ENCODE measurements around the gene ST8SIA6. TPM values are rescaled to one million over a fixed set of nuclear protein-coding genes. Genes with fewer than 3 reads are reported as not detected.
"Not testable (repeated sequence)": the region's sequence is repeated elsewhere in the genome, so short reads cannot be mapped to it uniquely, and the experiment has no call there.

The ST8SIA6 gene
- total RNA-seq, 1 donor from 2014 or later: 0.52 TPM

- H3K36me3 ChIP-seq (ENCODE audit: control insufficient read depth in 3 of 3, insufficient read depth in 3 of 3, low read length in 3 of 3): no peaks in the 10 kb centered on the region
- H3K9me3 ChIP-seq (ENCODE audit: control insufficient read depth in 3 of 3, low read length in 3 of 3): no peaks in the 10 kb centered on the region
- H3K27me3 ChIP-seq (ENCODE audit: control insufficient read depth in 3 of 3, insufficient read depth in 3 of 3, low read length in 3 of 3): peaks cover 0 to 3% (median 0%) of the 10 kb centered on the region in 3 donors
- H3K4me1 ChIP-seq (ENCODE audit: control insufficient read depth in 3 of 3, insufficient read depth in 3 of 3, low read length in 3 of 3): no peaks in the 10 kb centered on the region
- no peak overlapping the region for H3K4me3 ChIP-seq (ENCODE audit: low read length in 3 of 3)
- H3K9ac ChIP-seq (ENCODE audit: low read depth in 1 of 3, low read length in 3 of 3): no peak overlapping the region
- H3K27ac ChIP-seq (ENCODE audit: low read depth, low read length): no peak overlapping the region
Observed at GRCh38 chr10:17415046-17415658, 39.2 kb downstream of the ST8SIA6 start.

GRCh38 chr10:17414484-17414883 lies 39.9 kb downstream of the ST8SIA6 start:
- H3K4me1 ChIP-seq (ENCODE audit: control insufficient read depth in 3 of 3, insufficient read depth in 3 of 3, low read length in 3 of 3): no peaks in the 10 kb centered on the region
- no peak overlapping the region for H3K4me3 ChIP-seq (ENCODE audit: low read length in 3 of 3)
- no peaks in the 10 kb centered on the region for H3K36me3 ChIP-seq (ENCODE audit: control insufficient read depth in 3 of 3, insufficient read depth in 3 of 3, low read length in 3 of 3)
- no peak overlapping the region for H3K9ac ChIP-seq (ENCODE audit: low read depth in 1 of 3, low read length in 3 of 3)
- no peak overlapping the region for H3K27ac ChIP-seq (ENCODE audit: low read depth, low read length)
- H3K9me3 ChIP-seq (ENCODE audit: control insufficient read depth in 3 of 3, low read length in 3 of 3): no peaks in the 10 kb centered on the region
- H3K27me3 ChIP-seq (ENCODE audit: control insufficient read depth in 3 of 3, insufficient read depth in 3 of 3, low read length in 3 of 3): peaks cover 0 to 3% (median 0%) of the 10 kb centered on the region in 3 donors

GRCh38 chr10:17413876-17414275 lies 40.5 kb downstream of the ST8SIA6 start:
- H3K27me3 ChIP-seq (ENCODE audit: control insufficient read depth in 3 of 3, insufficient read depth in 3 of 3, low read length in 3 of 3): peaks cover 0 to 3% (median 0%) of the 10 kb centered on the region in 3 donors
- no peaks in the 10 kb centered on the region for H3K36me3 ChIP-seq (ENCODE audit: control insufficient read depth in 3 of 3, insufficient read depth in 3 of 3, low read length in 3 of 3)
- H3K4me1 ChIP-seq (ENCODE audit: control insufficient read depth in 3 of 3, insufficient read depth in 3 of 3, low read length in 3 of 3): no peaks in the 10 kb centered on the region
- no peak overlapping the region for H3K9ac ChIP-seq (ENCODE audit: low read depth in 1 of 3, low read length in 3 of 3)
- H3K27ac ChIP-seq (ENCODE audit: low read depth, low read length): no peak overlapping the region
- no peak overlapping the region for H3K4me3 ChIP-seq (ENCODE audit: low read length in 3 of 3)
- H3K9me3 ChIP-seq (ENCODE audit: control insufficient read depth in 3 of 3, low read length in 3 of 3): no peaks in the 10 kb centered on the region

- Histone ChIP-seq H3K27ac (ENCODE audit: low read depth, low read length) (no peak overlapping the region), H3K4me3 (ENCODE audit: low read length in 3 of 3) (no peak overlapping the region), H3K27me3 (ENCODE audit: control insufficient read depth in 3 of 3, insufficient read depth in 3 of 3, low read length in 3 of 3) (peaks cover 0 to 3% (median 0%) of the 10 kb centered on the region in 3 donors), H3K36me3 (ENCODE audit: control insufficient read depth in 3 of 3, insufficient read depth in 3 of 3, low read length in 3 of 3) (no peaks in the 10 kb centered on the region), H3K9ac (ENCODE audit: low read depth in 1 of 3, low read length in 3 of 3) (no peak overlapping the region), H3K4me1 (ENCODE audit: control insufficient read depth in 3 of 3, insufficient read depth in 3 of 3, low read length in 3 of 3) (no peaks in the 10 kb centered on the region), H3K9me3 (ENCODE audit: control insufficient read depth in 3 of 3, low read length in 3 of 3) (no peaks in the 10 kb centered on the region)
Observed at GRCh38 chr10:17412323-17412722, 42.1 kb downstream of the ST8SIA6 start.

GRCh38 chr10:17410907-17411306 lies 43.5 kb downstream of the ST8SIA6 start:
- Histone ChIP-seq H3K9me3 (ENCODE audit: control insufficient read depth in 3 of 3, low read length in 3 of 3) (no peaks in the 10 kb centered on the region), H3K27ac (ENCODE audit: low read depth, low read length) (no peak overlapping the region), H3K36me3 (ENCODE audit: control insufficient read depth in 3 of 3, insufficient read depth in 3 of 3, low read length in 3 of 3) (no peaks in the 10 kb centered on the region), H3K4me3 (ENCODE audit: low read length in 3 of 3) (no peak overlapping the region), H3K9ac (ENCODE audit: low read depth in 1 of 3, low read length in 3 of 3) (no peak overlapping the region), H3K27me3 (ENCODE audit: control insufficient read depth in 3 of 3, insufficient read depth in 3 of 3, low read length in 3 of 3) (no peaks in the 10 kb centered on the region), H3K4me1 (ENCODE audit: control insufficient read depth in 3 of 3, insufficient read depth in 3 of 3, low read length in 3 of 3) (no peaks in the 10 kb centered on the region)

GRCh38 chr10:17409170-17409733 lies 45.1 kb downstream of the ST8SIA6 start:
- Histone ChIP-seq H3K4me1 (ENCODE audit: control insufficient read depth in 3 of 3, insufficient read depth in 3 of 3, low read length in 3 of 3) (no peaks in the 10 kb centered on the region), H3K9ac (ENCODE audit: low read depth in 1 of 3, low read length in 3 of 3) (no peak overlapping the region), H3K4me3 (ENCODE audit: low read length in 3 of 3) (no peak overlapping the region), H3K27ac (ENCODE audit: low read depth, low read length) (no peak overlapping the region), H3K27me3 (ENCODE audit: control insufficient read depth in 3 of 3, insufficient read depth in 3 of 3, low read length in 3 of 3) (no peaks in the 10 kb centered on the region), H3K9me3 (ENCODE audit: control insufficient read depth in 3 of 3, low read length in 3 of 3) (no peaks in the 10 kb centered on the region), H3K36me3 (ENCODE audit: control insufficient read depth in 3 of 3, insufficient read depth in 3 of 3, low read length in 3 of 3) (no peaks in the 10 kb centered on the region)

GRCh38 chr10:17407047-17407446 lies 47.3 kb downstream of the ST8SIA6 start:
- H3K9ac ChIP-seq (ENCODE audit: low read depth in 1 of 3, low read length in 3 of 3): no peak overlapping the region
- no peak overlapping the region for H3K27ac ChIP-seq (ENCODE audit: low read depth, low read length)
- no peaks in the 10 kb centered on the region for H3K27me3 ChIP-seq (ENCODE audit: control insufficient read depth in 3 of 3, insufficient read depth in 3 of 3, low read length in 3 of 3)
- H3K9me3 ChIP-seq (ENCODE audit: control insufficient read depth in 3 of 3, low read length in 3 of 3): no peaks in the 10 kb centered on the region
- H3K4me3 ChIP-seq (ENCODE audit: low read length in 3 of 3): no peak overlapping the region
- H3K36me3 ChIP-seq (ENCODE audit: control insufficient read depth in 3 of 3, insufficient read depth in 3 of 3, low read length in 3 of 3): no peaks in the 10 kb centered on the region
- no peaks in the 10 kb centered on the region for H3K4me1 ChIP-seq (ENCODE audit: control insufficient read depth in 3 of 3, insufficient read depth in 3 of 3, low read length in 3 of 3)

- Histone ChIP-seq H3K4me1 (ENCODE audit: control insufficient read depth in 3 of 3, insufficient read depth in 3 of 3, low read length in 3 of 3) (no peaks in the 10 kb centered on the region), H3K9ac (ENCODE audit: low read depth in 1 of 3, low read length in 3 of 3) (no peak overlapping the region), H3K4me3 (ENCODE audit: low read length in 3 of 3) (no peak overlapping the region), H3K27ac (ENCODE audit: low read depth, low read length) (no peak overlapping the region), H3K27me3 (ENCODE audit: control insufficient read depth in 3 of 3, insufficient read depth in 3 of 3, low read length in 3 of 3) (no peaks in the 10 kb centered on the region), H3K9me3 (ENCODE audit: control insufficient read depth in 3 of 3, low read length in 3 of 3) (no peaks in the 10 kb centered on the region), H3K36me3 (ENCODE audit: control insufficient read depth in 3 of 3, insufficient read depth in 3 of 3, low read length in 3 of 3) (no peaks in the 10 kb centered on the region)
Observed at GRCh38 chr10:17406036-17406834, 48.2 kb downstream of the ST8SIA6 start.

GRCh38 chr10:17403161-17403560 lies 51.2 kb downstream of the ST8SIA6 start:
- no peak overlapping the region for H3K4me3 ChIP-seq (ENCODE audit: low read length in 3 of 3)
- H3K9ac ChIP-seq (ENCODE audit: low read depth in 1 of 3, low read length in 3 of 3): no peak overlapping the region
- H3K27me3 ChIP-seq (ENCODE audit: control insufficient read depth in 3 of 3, insufficient read depth in 3 of 3, low read length in 3 of 3): no peaks in the 10 kb centered on the region
- no peaks in the 10 kb centered on the region for H3K9me3 ChIP-seq (ENCODE audit: control insufficient read depth in 3 of 3, low read length in 3 of 3)
- no peak overlapping the region for H3K27ac ChIP-seq (ENCODE audit: low read depth, low read length)
- H3K36me3 ChIP-seq (ENCODE audit: control insufficient read depth in 3 of 3, insufficient read depth in 3 of 3, low read length in 3 of 3): no peaks in the 10 kb centered on the region
- no peaks in the 10 kb centered on the region for H3K4me1 ChIP-seq (ENCODE audit: control insufficient read depth in 3 of 3, insufficient read depth in 3 of 3, low read length in 3 of 3)

GRCh38 chr10:17402040-17402439 lies 52.4 kb downstream of the ST8SIA6 start:
- not testable (repeated sequence) for H3K9ac ChIP-seq (ENCODE audit: low read depth in 1 of 3, low read length in 3 of 3); H3K27me3 ChIP-seq (ENCODE audit: control insufficient read depth in 3 of 3, insufficient read depth in 3 of 3, low read length in 3 of 3); H3K4me3 ChIP-seq (ENCODE audit: low read length in 3 of 3); H3K36me3 ChIP-seq (ENCODE audit: control insufficient read depth in 3 of 3, insufficient read depth in 3 of 3, low read length in 3 of 3); H3K4me1 ChIP-seq (ENCODE audit: control insufficient read depth in 3 of 3, insufficient read depth in 3 of 3, low read length in 3 of 3); H3K27ac ChIP-seq (ENCODE audit: low read depth, low read length); H3K9me3 ChIP-seq (ENCODE audit: control insufficient read depth in 3 of 3, low read length in 3 of 3)

Data from skeletal muscle tissue (tissue), 4 donors.